Cardiac muscle cell (in vitro differentiated cells and primary cell): ENCODE results near the gene DPF3. TPM values are rescaled to one million over a fixed set of nuclear protein-coding genes. Genes with fewer than 3 reads are reported as not detected.

Experiments used
- DNase-seq, 2 donors: peaks; one replicate each; pipeline versions ENCODE4 v3.0.0 to v3.0.0-alpha.2; 2010 to 2017; ENCODE audit warnings: low read depth in 1 of 2, low spot score in 1 of 2
- H3K27ac ChIP-seq: fragments of 200-600 bp; sonication (generic); 2 replicates; pipeline ENCODE4 v1.5.1; 2016
- H3K27me3 ChIP-seq: fragments of 200-600 bp; sonication (generic); 2 replicates; pipeline ENCODE4 v1.6.0; 2016; ENCODE audit warnings: control low read depth
- H3K36me3 ChIP-seq: fragments of 200-600 bp; sonication (generic); 2 replicates; pipeline ENCODE4 v1.5.1; 2016; ENCODE audit warnings: control low read depth
- H3K4me1 ChIP-seq: fragments of 200-600 bp; sonication (generic); 2 replicates; pipeline ENCODE4 v1.8.1; 2017; ENCODE audit warnings: low read depth, mild to moderate bottlenecking, mixed run types
- H3K4me3 ChIP-seq: fragments of 200-600 bp; sonication (generic); 2 replicates; pipeline ENCODE4 v1.5.1; 2016; ENCODE audit warnings: mild to moderate bottlenecking
- H3K9me3 ChIP-seq: fragments of 200-600 bp; sonication (generic); 2 replicates; pipeline ENCODE4 v1.5.1; 2017; ENCODE audit warnings: low read depth, mild to moderate bottlenecking, control low read depth
- CTCF ChIP-seq: IDR thresholded peaks from 2 replicates; pipeline ENCODE4 v1.5.1; 2012; ENCODE audit warnings: low read depth, mild to moderate bottlenecking, low read length
- polyA plus RNA-seq: library from polyadenylated mRNA; unstranded; fragments of >200 nt; fragmentation: Nextera tagmentation; extraction: Ambion mirVana; gene quantifications from 2 replicates; pipeline ENCODE4 v1.2.1, GENCODE V29; 2016
- total RNA-seq: library from RNA; depleted of rRNA; stranded (reverse); fragments of >200 nt; gene quantifications from 2 replicates; pipeline ENCODE4 v1.2.3, GENCODE V29; 2016

DPF3 gene
- total and polyA plus RNA-seq, 2 experiments from 2014 or later = 25.9 to 84.8 TPM

- peaks cover 30% of the 10 kb centered on the region for H3K4me1 ChIP-seq
- H3K9me3 ChIP-seq = no peaks in the 10 kb centered on the region
- H3K27ac ChIP-seq = no peak overlapping the region
- DNase-seq = no peak
- no peaks in the 10 kb centered on the region for H3K36me3 ChIP-seq
- no peaks in the 10 kb centered on the region for H3K27me3 ChIP-seq
- no peak overlapping the region for H3K4me3 ChIP-seq
- no peak for TF ChIP-seq CTCF
Observed at GRCh38 chr14:72904218-72904617, 10.3 kb upstream of the DPF3 start.

GRCh38 chr14:72903716-72904115, 9.8 kb upstream of the DPF3 start:
- Histone ChIP-seq H3K36me3 (no peaks in the 10 kb centered on the region), H3K4me3 (no peak overlapping the region), H3K27me3 (no peaks in the 10 kb centered on the region), H3K27ac (no peak overlapping the region), H3K4me1 (peaks cover 25% of the 10 kb centered on the region), H3K9me3 (no peaks in the 10 kb centered on the region)
- TF ChIP-seq CTCF = no peak
- no peak for DNase-seq

GRCh38 chr14:72902801-72903530, 9.1 kb upstream of the DPF3 start:
- Histone ChIP-seq H3K9me3 (no peaks in the 10 kb centered on the region), H3K27me3 (no peaks in the 10 kb centered on the region), H3K4me3 (no peak overlapping the region), H3K36me3 (no peaks in the 10 kb centered on the region), H3K27ac (no peak overlapping the region), H3K4me1 (peaks cover 21% of the 10 kb centered on the region)
- DNase-seq = peak in 1 of 2 donors; percentile 20
- TF ChIP-seq CTCF = no peak

- DNase-seq = no peak
- no peaks in the 10 kb centered on the region for H3K9me3 ChIP-seq
- H3K4me1 ChIP-seq = peaks cover 8% of the 10 kb centered on the region
- H3K36me3 ChIP-seq = no peaks in the 10 kb centered on the region
- no peak overlapping the region for H3K4me3 ChIP-seq
- no peak for TF ChIP-seq CTCF
- no peaks in the 10 kb centered on the region for H3K27me3 ChIP-seq
- H3K27ac ChIP-seq = no peak overlapping the region
Observed at GRCh38 chr14:72901361-72901760, 7.5 kb upstream of the DPF3 start.

GRCh38 chr14:72898448-72898847, 4.5 kb upstream of the DPF3 start:
- no peak for TF ChIP-seq CTCF
- no peak overlapping the region for H3K4me3 ChIP-seq
- no peak for DNase-seq
- no peaks in the 10 kb centered on the region for H3K27me3 ChIP-seq
- H3K4me1 ChIP-seq = peaks cover 20% of the 10 kb centered on the region
- H3K9me3 ChIP-seq = no peaks in the 10 kb centered on the region
- no peaks in the 10 kb centered on the region for H3K36me3 ChIP-seq
- no peak overlapping the region for H3K27ac ChIP-seq
